Gastrocnemius medialis (tissue), 4 donors: Measurements from ENCODE around the gene CCDC33.

Experiments
- CTCF ChIP-seq, 5 experiments: fragments of 450-650 bp in 3 of 5; fragments of 200-600 bp in 2 of 5; sonication (generic) in 2 of 5; IDR thresholded peaks in 4 of 5; conservative IDR thresholded peaks in 1 of 5; 1 replicate in 4 of 5; 2 replicates in 1 of 5; pipeline ENCODE4 v1.5.1; 2016 to 2019; ENCODE audit warnings: antibody characterized with exemption in 5 of 5, mild to moderate bottlenecking in 3 of 5, moderate library complexity in 3 of 5
- POLR2A ChIP-seq, 2 donors: fragments of 450-650 bp; IDR thresholded peaks; one replicate each; pipeline ENCODE4 v1.6.1; 2017; ENCODE audit warnings: antibody characterized with exemption in 2 of 2, mild to moderate bottlenecking in 2 of 2, moderate library complexity in 2 of 2

- TF ChIP-seq POLR2A (IDR thresholded peaks at IDR 0.05) (no peak), CTCF (IDR thresholded peaks at IDR 0.05 in 4 of 5, conservative IDR thresholded peaks at IDR 0.05 in 1 of 5) (no peak)
Observed at GRCh38 chr15:74289671-74290070, 53.5 kb downstream of the CCDC33 start.
